Coronary artery (tissue), 2 donors: ENCODE data around the gene CNN3.

Experiments used
- DNase-seq: peaks from one replicate; pipeline ENCODE4 v3.0.0-alpha.2; 2017; ENCODE audit warnings: low spot score
- H3K27ac ChIP-seq, 2 donors: fragments of 200-600 bp; sonication (generic); one replicate each; pipeline ENCODE4 v1.5.1; 2016 to 2019
- H3K4me3 ChIP-seq: fragments of 200-600 bp; sonication (generic); 2 replicates; pipeline ENCODE4 v1.5.1; 2016; ENCODE audit warnings: mild to moderate bottlenecking, moderate library complexity
- TF ChIP-seq, protein P1 (sequence below): fragments of 200-600 bp; sonication (generic); IDR thresholded peaks from one replicate; pipeline ENCODE4 v1.5.1; 2019; ENCODE audit warnings: antibody characterized with exemption

Gene CNN3

DNA sequence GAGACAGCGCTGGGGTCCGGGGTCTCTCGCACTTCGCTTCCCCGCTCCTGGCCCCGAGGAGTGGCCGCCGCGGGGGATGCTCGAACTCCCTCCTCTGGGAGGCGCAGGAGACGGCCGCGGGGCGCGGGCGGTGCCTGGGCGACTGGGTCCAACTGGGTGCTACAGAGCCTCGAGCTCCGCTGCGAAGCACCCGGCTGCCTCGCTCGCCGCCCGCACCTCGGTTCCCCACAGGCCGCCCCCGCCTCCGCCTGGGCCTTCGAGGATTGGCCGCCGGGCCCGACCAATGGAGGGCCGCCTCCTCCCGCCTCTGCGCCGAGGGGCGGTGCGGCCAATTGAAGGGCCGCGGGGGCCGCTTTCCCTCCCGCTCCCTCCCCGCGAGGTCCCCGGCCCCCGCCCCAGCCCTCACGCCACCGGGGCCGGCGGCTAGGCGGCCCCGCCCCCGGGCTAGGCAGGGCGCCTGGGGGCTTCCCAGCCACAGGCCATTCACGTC, at the start of gene CNN3:
CNN3 (minus strand) TSS at position 196 of the 490 bp plus-strand sequence. CDS start 216 bp downstream, outside the sequence.
- Histone ChIP-seq H3K4me3 (peak within 1 kb of the TSS; percentile 92), H3K27ac (peak within 1 kb of the TSS; percentile 94 to 100)
- TF ChIP-seq, protein P1, sequence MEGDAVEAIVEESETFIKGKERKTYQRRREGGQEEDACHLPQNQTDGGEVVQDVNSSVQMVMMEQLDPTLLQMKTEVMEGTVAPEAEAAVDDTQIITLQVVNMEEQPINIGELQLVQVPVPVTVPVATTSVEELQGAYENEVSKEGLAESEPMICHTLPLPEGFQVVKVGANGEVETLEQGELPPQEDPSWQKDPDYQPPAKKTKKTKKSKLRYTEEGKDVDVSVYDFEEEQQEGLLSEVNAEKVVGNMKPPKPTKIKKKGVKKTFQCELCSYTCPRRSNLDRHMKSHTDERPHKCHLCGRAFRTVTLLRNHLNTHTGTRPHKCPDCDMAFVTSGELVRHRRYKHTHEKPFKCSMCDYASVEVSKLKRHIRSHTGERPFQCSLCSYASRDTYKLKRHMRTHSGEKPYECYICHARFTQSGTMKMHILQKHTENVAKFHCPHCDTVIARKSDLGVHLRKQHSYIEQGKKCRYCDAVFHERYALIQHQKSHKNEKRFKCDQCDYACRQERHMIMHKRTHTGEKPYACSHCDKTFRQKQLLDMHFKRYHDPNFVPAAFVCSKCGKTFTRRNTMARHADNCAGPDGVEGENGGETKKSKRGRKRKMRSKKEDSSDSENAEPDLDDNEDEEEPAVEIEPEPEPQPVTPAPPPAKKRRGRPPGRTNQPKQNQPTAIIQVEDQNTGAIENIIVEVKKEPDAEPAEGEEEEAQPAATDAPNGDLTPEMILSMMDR: no peak
- DNase-seq: peak; percentile 94

DNA sequence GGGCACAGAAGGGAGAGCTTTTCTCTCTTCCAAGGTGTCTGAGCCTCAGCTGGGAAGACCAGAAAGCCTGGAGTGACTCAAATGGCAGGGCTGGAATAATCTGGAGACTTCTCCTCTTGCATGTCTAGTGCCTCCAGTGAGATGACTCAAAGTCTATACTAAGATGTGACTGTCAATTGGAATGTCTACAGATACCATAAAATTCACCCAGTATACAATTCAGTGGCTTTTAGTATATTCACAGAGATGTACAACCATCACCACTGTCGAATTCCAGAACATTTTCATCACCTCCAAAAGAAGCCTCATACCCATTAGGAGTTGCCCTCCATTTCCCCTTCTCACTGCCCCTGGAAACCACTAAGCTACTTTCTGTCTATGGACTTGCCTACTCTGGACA, 47.9 kb upstream of the CNN3 start:
- DNase-seq: no peak
- TF ChIP-seq, protein P1: no peak
- Histone ChIP-seq H3K27ac (peak overlapping the region in 1 of 2 donors; percentile 27), H3K4me3 (no peak overlapping the region)

DNA sequence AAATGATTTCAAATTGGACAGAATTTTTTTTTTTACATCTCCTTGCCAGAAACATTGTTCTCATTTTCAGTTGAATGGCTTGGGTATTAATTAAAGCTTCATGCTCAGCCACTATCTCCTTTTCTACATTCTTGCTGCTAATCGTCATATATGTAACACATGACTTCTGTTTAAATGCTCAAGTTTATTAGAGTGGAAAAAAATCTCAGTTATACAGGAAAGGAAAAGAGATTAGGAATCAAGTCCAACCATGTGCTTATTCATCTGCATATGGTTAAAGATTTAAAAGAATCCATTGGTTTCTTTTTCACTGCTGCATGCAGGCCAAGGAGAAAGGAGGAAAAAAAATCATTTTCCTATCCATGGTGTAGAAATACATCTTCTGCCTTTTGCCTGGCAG, 47.3 kb upstream of the CNN3 start:
- peak overlapping the region in 1 of 2 donors; percentile 27 for H3K27ac ChIP-seq
- TF ChIP-seq, protein P1: no peak
- DNase-seq: no peak
- no peak overlapping the region for H3K4me3 ChIP-seq

DNA sequence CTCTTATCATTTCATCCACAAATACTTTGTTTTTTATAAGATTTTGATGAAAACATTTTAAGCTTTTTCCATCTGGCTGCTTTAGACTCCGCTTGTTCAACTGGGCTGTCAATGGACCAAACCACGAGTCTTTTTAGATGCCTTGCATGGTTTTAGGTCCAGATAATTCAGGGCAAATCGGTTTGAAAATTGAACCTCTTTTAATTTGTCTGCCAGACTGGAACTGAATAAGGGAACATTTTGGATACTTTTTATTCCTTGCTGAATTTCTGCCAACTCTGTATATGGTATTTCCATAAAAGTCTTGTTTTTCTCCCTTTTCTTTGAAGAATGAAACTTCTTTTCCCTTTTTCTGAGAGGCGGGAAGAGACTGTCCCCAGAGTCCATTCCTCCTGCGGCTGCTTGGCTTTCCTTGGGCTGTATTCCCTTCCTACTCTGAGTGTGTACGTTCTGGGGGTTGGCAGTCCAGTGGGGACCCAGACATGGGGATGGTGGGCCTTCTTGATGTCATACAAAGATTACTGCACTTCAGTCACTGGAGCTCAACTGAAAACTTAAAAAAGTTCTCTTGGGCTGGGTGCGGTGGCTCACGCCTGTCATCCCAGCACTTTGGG, 46.5 kb upstream of the CNN3 start:
- peak overlapping the region; percentile 48 to 57 for H3K27ac ChIP-seq
- TF ChIP-seq, protein P1: no peak
- H3K4me3 ChIP-seq: no peak overlapping the region
- DNase-seq: no peak

DNA sequence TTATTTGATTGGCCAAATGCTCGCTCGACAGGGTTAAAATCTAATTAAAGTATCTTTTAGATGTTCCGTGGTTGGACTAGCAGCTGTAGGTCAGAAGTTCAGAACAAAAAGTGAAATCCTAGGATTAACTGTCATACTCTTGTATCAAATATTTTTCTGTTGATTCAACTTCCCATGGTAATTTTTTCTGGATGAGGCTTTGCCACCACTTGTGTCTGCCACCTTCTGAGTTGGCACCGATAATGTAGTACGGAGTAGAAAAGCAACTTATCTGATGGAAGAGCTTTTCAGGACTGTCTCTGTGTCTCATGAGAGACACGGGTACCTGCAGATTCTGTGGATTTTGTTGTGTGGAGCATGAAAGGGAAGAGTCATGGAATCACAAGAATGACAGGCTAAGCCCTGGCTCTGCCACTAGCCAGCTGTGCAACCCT, 44.6 kb upstream of the CNN3 start:
- H3K4me3 ChIP-seq: no peak overlapping the region
- TF ChIP-seq, protein P1: no peak
- no peak for DNase-seq
- peak overlapping the region in 1 of 2 donors; percentile 73 for H3K27ac ChIP-seq

DNA sequence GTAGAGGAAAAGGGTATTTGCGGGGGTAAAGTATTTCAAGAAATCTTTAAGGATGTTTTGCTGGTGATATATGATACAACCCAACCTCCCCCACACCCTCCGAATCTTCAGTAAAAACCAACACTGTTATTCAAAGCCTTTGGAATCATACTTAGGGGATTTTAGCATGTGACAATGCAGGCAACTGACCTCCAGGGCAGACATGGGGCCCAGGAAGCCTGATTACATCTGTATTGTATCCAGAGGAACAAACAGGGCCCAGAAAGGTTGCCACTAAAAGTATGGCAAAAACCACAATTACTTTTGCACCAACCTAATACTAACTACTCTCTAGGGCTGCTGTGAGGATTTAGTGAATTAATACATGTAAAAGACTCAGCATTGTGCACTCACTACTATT, 43.9 kb upstream of the CNN3 start:
- Histone ChIP-seq H3K4me3 (no peak overlapping the region), H3K27ac (peak overlapping the region in 1 of 2 donors; percentile 73)
- TF ChIP-seq, protein P1: no peak
- DNase-seq: no peak

DNA sequence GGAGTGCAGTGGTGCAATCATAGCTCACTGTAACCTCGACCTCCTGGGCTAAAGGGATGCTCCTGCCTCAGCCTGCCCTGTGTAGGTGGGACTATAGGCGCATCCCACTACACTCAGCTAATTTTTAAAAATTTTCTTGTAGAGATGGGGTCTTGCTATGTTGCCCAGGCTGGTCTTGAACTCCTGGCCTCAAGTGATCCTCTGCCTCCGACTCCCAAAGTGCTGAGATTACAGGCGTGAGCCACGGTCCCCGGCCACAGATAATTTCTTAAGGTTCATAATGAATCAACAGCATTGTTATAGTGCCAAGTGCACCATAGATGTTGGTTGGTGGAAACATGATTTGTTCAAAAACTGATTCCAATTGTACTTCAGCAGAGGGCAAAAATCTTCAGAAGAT, 42.2 kb upstream of the CNN3 start:
- TF ChIP-seq, protein P1: no peak
- Histone ChIP-seq H3K4me3 (no peak overlapping the region), H3K27ac (no peak overlapping the region)
- no peak for DNase-seq
